GM21825 (cell line): ENCODE results near the gene ARFIP2.

Experiments
- ATAC-seq: cut with Tn5 transposase; IDR thresholded peaks from one replicate; pipeline ENCODE4 v1.9.1; 2021; ENCODE audit warnings: mild to moderate bottlenecking, moderate library complexity; ENCODE audit not compliant: unreplicated experiment

ARFIP2 gene

DNA sequence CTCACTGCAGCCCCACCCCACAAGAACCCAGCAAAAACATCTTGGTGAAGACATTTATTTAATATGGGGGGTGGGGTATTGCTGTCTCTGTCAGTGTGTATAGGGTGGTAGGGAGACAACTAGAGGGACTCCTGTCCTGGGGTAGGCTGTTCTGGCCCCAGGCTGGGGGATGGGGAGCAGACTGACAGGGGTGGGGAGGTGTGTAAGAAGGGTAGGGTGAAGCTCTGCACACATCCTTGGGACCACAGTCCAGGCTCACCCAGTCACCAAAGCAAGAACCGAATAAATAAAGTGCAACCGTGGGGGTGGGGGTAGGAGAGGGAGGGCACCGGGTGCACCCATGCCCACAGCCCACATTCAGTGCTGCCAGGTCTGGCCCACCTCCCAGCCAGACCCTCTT lies 32.6 kb downstream of the ARFIP2 start:
- no peak for ATAC-seq

GRCh38 chr11:6443269-6444003 lies 37.7 kb downstream of the ARFIP2 start:
- peak; percentile 78 for ATAC-seq

GRCh38 chr11:6442441-6442840 lies 38.7 kb downstream of the ARFIP2 start:
- no peak for ATAC-seq

GRCh38 chr11:6440906-6441358 lies 40.2 kb downstream of the ARFIP2 start, which contains the start of gene HPX:
TSS of gene HPX (minus strand) at chr11:6440987. CDS start at chr11:6440963, 24 bp downstream.
- ATAC-seq = no peak

DNA sequence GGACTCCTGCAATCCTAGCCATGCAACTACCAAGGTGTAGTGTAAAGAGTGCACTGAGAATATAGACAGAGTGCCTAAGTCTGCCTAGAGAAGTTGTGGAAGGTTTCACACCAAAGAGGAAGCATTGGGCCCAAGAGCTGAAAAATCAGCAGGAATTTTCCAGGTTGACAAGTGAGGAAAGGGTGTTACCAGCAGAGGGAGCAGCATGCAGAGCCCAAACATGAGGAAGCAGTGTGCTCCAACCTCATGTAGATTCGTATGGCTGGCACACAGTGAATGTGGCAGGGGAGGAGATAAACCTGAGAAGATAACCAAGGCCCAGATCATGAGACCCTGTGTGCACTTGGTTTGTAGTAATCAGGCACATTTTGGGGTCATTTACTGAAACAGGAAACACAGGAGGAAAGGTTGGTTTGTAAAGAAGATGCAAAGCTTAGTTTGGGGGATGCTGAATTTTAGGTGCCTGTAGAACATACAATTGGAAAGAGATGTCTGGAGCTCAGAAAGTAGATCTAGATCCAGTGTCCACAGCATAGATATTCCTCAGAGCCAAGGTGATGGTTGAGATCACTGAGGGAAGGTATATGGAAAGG lies 42.1 kb downstream of the ARFIP2 start:
- no peak for ATAC-seq

DNA sequence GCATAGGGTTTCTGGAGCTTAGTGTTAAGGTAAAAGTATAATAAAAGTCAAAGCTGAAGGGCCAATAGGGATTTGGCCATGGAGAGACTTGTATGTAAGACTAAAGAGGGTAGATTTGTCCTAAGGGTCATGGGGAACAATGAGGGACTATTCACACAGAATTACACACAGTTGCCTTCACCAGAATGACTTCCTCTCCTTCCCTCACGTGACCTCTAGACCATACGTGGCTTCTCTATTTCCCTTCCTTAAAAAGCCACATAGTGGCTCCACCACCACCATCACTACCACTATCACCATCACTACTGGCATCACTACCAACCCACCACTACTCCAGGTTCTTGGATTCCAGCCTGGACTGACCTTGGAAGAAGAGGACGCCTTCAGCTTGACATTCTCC lies 43.1 kb downstream of the ARFIP2 start:
- ATAC-seq = no peak

DNA sequence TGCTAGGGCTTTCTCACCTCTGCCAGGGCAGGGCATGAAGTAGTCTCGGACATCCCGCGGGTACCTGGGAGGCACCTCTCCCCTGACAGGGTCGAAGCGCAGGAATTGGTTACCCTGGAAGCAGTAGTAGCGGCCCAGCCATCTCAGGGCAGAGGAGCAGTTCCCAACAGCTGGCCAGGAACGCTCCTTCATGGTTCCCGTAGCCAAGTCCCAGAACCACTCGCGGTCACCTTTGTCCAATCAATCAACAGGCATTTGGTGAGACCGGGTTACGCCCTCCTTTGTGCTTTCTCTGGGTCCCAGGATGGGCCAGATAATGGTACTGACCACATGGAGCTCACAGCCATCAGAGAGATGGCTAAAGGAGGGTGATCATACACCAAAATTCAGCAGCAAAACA lies 43.7 kb downstream of the ARFIP2 start:
- ATAC-seq = no peak

DNA sequence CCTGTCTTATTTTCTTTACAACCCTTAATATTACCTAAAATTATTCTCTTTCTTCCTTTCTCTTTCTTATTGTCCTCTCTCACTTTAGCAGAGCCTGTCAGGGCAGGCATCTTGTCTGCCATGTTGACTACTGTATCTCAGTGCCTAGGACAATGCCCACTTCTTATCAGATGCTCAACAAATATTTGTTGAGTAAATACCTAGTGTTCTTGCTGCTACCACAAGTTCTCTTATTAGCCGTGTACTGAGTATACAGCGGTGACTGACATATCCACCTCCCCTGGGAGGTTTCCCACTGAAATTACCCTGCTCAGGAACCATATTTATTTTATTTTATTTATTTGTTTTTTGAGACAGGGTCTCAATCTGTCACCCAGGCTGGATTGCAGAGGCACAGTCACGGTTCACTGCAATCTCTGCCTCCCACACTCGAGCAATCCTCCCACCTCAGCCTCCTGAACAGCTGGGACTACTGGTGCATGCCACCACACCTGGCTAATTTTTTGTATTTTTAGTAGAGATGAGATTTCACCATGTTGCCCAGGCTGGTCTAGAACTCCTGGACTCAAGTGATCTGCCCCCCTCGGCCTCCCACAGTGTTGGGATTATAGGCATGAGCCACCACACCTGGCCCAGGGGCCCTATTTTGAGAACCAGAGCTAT lies 47.0 kb downstream of the ARFIP2 start:
- ATAC-seq = no peak

- ATAC-seq = no peak
These were observed 49.3 kb downstream of the ARFIP2 start for GRCh38 chr11:6431861-6432260.

- ATAC-seq = no peak
These were observed 53.6 kb downstream of the ARFIP2 start for GRCh38 chr11:6427516-6427915.
